Stimulated activated CD8-positive, alpha-beta memory T cell treated with anti-CD3 and anti-CD28 coated beads, Interleukin-7, amount 100 ng/mL, for 24 hours (primary cell): ENCODE data around the gene SKOR1.
A peak's percentile ranks its signal among the peaks of the same experiment; 100 is the strongest.

Experiments
- DNase-seq: peaks from one replicate; pipeline ENCODE4 v3.0.0-alpha.2; 2020; ENCODE audit warnings: low read depth

The SKOR1 gene

DNA sequence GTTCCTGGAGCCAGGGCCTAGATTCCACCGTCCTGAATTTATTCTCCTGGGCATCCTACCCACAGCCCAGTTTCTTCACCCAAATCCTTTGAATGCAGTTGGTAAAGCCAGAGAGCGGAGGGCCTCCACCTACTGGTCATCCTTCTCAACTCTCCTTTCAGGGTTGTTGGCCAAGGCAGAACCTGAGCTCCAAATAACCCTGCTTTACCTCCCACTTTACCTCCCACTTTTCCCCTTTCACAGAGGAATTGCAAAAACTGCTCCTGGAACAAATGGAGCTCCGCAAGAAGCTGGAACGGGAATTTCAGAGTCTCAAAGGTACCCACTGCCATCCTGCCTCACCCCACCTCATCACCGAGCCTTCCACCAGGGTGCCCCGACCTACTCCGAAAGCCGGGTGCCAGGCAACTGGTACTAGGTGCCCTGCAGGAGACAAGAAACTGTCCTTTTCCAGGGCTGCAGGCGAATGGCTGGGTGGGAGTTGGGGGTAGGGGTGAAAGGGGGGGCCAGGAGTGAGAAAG lies 6.8 kb downstream of the SKOR1 start:
- DNase-seq = no peak

DNA sequence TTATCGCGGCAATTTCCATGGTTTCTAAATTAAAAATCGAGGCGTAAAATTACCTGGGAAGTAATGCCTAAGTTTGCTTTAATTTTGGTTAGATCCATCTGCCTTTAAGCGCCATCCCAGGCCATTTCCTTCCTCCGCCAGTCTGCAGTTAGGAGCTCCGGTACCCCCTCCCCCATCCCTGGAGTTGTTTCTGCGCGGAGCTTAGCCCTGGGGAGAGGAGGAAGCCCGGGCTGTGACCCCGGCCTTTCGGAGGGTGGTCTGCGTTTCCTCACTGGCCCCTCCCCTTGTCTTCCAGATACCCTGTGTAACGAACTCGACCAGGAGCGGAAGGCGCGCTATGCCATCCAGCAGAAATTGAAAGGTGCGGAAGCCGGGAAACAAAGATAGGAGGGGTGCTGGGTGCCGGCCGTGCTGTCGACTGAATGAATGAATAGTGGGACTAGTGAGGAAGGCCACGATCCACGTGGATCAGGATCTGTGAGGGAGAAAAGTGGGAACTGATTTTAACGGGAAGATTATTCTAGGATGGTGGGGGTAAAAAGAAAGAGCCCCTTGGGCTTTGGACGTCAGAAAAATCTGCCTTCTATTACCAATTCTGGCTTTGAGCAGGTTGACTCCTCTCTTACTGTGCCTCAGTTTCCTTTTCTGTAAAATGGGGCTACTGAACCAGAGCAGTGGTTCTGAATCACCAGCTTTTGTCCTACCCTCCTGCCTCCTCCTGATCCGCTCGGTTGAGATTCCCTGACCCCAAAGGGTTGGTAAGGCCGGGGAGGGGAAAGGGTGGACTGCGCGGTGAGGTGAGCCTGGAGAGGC lies 7.8 kb downstream of the SKOR1 start:
- no peak for DNase-seq

DNA sequence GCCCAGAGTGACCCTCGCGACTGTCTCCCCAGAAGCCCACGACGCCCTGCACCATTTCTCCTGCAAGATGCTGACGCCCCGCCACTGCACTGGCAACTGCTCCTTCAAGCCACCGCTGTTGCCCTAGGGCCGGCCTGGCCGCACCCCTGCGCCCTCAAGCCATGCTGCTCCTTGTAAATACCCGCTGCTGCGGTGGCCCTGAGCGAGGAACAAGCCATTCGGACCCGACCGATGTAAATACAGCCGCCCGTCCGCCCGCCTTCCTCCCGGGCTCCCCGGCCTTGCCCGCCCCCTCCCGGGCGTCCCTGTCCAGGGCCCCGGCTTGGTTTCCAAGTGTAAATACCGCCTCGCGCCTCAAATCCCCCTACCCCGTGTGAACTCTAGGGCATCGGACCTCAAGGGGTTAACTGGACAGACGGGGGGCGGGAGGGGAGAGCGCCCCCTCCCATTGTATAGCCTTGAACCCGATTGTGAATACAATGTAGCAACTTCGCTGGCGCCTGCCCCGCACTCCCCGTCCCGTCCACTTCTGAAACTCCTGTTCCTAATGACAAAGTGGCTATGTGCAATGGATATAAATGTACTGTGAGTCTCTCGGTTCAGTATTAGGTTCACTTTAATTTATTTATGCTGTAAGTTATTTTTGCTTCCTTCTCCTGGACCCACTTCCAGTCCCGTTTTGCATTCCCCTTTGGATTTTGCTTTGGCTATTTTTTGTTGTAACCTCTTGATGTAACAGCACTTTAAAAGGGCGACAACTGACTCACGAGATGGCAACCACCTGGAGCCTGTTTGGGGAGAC lies 8.6 kb downstream of the SKOR1 start:
- no peak for DNase-seq

DNA sequence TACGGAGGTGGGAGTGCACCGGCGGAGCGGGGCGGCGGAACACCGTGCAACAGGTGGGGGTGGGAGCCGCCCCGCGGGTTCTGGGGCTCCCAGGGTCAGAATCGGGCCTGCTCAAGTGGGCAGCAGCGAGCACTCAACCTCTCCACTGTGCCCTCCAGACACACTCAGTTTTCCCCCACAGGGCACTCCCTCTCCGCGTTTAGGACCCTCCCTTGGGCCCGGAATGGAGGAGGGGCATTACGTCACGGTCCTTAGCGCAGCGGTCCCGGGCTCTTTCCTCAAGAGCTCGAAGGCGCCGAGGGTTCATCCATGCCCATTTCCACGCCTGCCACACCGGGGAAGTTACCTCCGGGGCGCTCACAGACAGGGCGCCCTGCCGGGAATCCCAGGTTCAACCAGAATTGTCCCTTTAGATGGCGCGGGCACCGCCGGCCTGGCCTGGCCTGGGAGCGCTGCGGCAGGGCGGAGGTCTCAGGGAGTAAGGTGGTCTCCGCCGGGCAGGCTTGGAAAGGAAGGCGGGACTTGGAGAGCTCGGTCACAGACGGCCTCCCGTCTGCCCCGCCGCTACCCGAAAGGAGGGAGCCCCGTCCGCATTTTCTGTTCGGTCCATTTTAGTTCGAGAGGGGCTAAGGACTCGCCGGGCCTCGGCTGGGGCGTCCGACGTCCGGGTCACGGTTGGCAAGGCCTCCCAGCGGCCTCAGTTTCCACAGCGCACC lies 9.4 kb downstream of the SKOR1 start:
- DNase-seq = no peak

DNA sequence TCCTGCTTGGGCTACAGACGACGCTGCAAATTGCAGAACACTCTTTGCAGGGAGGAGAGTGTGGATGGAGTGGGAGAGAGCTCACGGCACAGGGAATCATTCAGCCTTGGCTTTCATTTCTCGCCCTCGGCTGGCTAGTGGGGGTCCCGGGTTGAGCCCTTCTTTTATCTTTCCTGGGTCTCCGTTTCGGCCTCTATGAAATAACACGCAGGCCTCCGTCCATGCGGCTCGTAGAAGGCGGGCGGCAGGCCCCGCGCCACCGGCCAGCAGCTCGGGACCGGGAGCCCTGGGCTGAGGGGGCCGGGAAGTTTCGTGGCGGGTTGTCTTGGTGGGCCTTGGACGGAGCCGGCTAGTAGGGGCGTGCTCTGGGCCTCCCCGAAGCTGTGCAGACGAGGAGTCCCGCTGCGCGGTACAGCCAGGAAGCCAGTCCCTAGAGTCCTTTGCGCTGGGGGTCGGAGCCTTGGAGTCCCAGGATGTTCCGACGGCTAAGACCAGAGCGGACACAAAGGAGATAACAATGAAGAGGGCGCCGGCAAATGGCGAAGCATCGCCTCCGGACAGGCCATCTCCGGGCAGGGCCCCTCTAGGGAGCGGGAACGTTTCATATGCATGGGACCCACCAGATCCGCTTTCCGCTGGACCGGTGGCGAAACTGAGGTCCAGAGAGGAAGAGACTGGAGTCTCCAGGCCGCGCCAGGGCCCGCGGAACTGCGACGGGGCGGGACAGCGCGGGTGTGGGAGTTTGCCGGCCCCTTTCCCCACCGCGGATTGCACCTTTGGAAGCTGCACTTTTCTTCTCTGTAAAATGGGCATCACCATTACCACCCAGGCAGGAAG lies 10.2 kb downstream of the SKOR1 start:
- DNase-seq = no peak

DNA sequence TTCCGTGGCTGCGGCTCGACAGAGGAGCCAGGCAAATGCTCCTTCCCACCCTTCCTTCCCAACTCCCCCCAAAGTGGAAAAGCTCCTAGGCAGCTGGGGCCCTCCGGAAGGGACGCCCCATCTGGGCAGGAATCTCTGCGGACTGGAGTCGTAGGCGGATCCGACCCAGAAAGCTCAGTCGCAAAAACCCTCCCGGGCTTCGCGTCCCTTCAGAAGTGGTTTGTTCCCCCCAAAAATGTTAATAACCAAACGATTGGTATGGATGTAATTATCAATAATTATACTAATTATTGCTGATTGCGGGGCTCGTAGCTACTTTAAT lies 10.8 kb downstream of the SKOR1 start:
- no peak for DNase-seq

DNA sequence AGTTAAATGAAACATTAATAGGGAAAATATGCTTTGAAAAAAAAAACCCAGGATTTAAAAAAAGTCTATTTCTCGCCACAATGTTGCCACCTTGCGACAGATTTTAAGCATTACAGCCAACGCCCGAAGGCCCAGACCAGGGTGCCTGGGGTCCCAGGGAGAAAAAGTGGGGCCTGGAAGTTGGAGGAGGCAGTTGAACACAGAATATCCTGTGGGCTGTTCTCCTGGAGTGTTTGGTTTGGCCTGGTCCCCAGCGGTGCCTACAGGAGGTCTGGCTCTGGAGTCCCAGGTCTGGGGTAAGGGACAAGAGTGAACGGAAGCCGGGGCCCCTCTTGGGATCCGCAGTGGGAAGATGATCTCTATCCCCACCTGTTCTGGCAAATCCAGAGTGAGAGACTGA lies 11.2 kb downstream of the SKOR1 start:
- DNase-seq = no peak

DNA sequence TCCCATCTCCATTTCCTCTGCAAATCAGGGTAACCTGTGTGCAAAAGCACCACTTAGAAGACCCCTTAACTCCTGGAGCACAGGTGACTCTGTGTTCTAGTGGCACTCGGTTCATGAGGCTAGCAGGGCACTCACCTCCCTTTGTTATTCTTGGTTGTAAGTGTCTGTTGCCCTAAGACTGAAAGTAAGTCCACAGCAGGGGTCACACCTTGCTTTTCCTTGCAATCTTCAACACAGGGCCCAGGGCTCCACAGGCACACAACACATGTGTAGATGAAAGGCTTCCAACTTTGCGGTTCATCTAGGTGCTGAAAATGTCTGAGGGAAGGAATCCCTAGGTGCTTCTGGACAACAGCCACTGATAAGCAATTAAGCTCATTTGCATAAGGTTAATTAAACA lies 11.6 kb downstream of the SKOR1 start:
- DNase-seq = no peak

DNA sequence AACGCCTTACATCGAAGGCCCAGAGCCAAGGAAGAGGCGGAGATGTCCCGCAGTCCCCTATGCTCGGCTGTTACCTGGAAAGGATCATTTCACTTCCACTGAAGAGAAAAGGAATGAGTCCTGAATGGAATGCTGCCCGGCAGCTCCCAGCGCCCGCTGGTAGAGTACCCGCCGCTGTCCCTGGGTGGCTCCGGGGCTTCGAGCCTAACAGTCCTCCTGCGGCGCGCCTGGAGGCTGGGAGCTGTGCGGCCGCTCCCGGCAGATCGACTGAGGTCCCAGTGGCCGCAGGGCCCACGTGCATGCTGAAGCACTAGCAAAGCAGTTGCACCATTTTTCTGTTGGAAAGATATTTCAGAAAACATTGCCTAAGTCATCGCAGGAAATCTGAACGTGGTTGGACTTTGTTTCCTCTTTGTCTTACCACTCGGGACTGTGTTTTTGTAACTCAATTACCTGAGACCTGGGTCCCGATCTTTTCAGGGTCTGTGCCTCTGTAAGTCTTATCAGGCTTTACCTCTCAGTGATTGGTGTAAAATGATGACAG lies 13.6 kb downstream of the SKOR1 start:
- DNase-seq = no peak

DNA sequence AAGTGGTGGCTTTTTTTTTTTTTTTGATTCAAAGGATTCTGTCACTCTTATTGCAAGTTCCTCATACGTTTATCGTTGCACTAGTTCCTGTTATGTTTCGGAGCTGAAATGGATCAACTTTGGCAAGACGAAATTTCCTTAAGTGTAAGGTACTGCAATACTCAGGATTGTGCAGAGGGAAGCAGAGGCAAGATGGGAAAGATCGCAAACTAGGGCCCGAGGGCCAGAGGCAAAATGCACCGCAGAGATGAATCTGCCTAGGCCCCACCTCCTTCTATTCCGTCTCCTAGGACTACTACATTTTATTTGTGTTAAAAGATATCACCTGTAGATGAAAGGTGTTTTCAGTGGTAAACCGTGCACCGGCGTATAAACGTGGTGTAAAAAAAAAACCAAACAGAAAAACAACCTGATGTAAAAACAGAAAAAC lies 14.2 kb downstream of the SKOR1 start:
- DNase-seq = no peak

DNA sequence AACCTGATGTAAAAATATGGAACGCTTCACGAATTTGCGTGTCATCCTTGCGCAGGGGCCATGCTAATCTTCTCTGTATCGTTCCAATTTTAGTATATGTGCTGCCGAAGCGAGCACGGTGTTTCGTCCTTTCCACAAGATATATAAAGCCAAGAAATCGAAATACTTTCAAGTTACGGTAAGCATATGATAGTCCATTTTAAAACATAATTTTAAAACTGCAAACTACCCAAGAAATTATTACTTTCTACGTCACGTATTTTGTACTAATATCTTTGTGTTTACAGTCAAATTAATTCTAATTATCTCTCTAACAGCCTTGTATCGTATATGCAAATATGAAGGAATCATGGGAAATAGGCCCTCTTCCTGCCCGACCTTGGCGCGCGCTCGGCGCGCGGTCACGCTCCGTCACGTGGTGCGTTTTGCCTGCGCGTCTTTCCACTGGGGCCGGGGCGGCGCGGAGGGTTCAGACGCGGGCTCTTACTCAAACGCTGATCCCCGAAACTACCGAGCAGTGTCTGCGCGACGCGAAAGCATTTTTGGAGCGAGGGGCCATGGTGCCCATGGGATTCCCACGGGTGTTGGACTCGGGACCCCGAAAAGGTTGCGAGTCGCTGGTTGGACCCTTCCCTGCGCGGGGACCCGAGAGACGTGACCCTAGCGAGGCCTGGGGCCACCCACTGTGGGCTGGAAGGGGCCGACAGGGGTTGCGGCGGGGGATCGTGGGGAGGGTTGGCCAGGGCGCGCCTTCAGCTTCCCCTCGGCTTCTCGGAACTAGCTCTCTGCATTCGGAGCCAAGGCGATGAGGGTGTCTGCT lies 14.8 kb downstream of the SKOR1 start, which contains the start of gene RNU6-1:
Gene RNU6-1 (minus strand): TSS at position 117 of the 820 bp plus-strand sequence.
- peak; percentile 87 for DNase-seq

DNA sequence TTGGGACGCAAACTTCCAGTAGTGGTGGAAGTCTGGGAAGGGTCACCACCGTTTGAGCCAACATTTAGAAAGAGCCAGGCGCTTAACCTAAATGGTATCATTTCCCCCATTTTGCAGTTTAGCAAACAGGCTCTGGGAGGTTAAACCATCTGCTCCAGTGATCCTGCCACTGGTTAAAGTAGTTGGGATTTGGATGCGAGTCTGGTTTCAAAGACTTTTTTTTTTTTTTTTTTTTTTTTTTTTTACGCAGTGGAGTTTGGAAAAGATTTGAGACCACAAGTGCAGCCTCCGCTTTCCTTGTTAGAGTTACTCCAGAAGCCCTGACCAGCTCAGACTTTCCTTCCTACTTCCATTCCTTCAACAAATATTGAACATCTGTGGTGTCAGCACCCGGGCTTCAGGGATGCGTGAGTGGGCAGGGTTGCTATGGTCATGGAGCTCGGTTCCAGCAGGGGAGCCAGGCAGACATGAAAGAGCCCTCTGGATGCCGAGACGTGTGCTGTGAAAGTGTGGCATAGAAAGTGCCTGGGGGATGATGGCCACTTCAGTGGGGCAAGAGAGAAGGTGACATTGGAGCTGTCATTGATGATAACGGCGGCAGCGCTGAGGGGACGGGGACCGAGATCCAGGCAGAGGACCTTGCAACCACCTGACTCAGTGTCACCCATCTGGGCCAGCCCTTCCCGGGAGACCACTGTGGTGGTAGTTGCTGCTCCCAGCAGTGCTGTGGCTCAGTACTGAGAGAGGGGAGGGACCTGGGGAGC lies 15.6 kb downstream of the SKOR1 start:
- no peak for DNase-seq

DNA sequence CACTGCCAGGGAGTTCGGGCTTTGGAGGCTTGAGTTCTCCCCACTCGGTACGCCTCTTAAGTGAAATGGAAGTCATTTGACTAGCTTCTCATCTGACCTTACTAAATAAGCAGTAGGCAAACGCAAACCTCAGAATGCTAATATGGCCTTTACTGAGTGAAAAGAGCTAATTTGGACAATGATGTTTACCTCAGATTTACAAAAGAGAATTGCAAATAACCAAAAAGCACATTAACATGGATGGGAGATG lies 16.1 kb downstream of the SKOR1 start:
- no peak for DNase-seq

DNA sequence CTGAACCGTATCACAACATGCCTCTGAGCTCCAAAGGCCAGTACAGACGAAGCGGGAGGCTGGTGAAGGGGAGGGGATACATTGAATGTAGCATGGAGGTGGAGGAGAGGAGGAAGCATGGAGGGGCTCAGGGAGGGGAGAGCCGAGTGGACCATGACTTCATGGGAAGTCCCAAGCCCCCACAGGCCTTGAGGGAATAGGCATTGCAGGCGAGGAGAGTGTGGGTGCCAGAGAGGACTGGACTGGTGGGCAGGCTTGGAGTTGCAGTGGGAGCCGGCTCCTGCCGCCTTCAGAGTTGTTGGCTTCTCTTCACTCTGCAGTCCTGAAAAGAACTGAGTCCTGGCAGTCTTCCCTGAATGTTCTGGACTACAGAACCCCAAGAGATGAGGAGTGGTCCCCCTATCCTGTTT lies 17.8 kb downstream of the SKOR1 start:
- no peak for DNase-seq

DNA sequence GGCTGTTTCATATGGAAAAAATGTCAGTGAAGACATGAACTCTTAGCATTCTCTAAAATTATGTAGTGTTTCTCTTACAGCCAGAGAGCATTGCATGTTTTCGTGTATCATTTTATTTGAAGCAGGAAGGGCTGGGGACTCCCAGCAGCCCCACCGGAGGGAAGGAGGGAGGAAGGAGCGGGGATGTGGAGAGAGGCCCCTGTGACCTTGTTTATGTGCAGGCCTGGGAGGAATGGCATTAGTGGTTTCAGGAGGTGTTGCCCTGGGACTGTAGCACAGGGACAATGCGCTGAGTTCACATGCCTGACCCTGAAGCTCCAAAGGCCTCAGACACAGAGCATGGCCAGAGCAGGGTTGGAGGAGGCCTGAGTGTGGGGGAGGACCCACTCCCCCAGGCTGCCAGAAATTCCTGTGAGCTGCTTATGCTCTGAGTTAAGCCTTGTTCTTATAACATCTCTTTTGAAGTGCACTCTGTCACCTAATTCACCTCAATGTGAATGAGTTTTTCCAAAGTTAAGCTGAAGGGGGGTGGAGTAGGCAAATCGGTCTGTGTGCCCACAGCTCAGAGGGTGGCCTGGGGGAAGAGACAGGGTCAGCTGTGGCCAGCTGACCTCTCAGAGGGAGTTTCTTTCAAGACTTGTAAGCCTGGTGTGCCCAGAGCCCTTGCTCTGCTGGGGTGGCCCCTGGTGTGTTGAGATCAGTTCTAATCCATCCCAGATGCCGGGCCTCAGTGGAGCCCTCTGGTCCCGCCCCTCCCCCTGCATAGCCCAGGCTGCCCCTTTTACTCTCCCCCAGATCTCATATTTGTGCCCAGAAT lies 18.5 kb downstream of the SKOR1 start:
- DNase-seq = no peak

DNA sequence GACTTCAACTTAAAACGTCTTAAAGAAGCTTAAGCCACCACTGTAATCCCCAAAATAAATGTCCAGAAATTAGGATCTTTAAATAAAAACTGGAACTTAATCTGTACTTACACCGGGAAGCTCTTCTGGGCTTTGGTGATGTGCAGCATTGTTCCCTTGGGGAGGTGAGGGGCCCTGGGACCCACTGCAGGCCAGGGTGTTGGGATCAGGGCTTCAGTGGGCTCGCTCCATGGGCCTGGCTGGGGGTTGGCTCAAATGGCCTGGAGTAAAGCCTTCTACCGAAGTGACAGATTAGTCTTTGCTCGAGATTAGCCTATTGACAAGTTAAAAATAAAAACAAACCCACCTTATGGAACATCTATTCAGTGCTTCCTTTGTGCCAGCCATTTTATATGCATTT lies 20.7 kb downstream of the SKOR1 start:
- no peak for DNase-seq

DNA sequence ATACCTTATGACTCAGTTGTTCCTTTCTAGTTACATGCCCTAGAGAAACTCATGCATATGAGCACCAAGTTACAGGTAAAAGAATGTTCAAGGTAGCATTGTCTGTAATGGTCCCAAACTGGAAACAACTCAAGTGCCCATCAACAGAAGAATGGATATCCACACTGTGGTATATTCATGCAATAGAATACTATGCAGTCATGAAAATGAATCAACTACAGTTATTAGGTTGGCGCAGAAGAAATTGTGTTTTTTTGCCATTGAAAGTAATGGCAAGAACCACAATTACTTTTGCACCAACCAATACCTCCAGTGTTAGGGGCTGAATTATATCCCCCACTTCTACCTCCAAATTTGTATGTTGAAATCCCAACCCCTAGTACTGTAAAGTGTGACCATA lies 24.2 kb downstream of the SKOR1 start:
- DNase-seq = no peak

DNA sequence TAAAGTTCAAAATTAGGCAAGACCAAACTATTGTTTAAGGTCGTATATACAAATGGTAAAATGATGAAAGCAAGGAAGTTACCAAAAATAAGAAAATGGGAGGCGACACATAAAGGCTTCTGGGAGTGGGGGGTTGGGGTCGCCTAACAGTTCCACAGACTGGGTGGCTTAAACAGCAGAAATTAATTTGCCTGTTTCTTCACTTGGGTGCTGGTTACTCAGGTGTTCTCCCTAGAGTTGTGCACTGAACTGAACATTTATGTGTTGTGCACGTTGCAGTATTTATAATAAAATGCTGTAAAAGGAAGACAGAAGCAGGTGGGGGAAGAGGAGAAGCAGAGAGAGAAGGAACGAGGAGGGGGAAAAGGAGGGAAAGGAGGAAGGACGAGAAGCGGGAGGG lies 25.0 kb downstream of the SKOR1 start:
- no peak for DNase-seq

DNA sequence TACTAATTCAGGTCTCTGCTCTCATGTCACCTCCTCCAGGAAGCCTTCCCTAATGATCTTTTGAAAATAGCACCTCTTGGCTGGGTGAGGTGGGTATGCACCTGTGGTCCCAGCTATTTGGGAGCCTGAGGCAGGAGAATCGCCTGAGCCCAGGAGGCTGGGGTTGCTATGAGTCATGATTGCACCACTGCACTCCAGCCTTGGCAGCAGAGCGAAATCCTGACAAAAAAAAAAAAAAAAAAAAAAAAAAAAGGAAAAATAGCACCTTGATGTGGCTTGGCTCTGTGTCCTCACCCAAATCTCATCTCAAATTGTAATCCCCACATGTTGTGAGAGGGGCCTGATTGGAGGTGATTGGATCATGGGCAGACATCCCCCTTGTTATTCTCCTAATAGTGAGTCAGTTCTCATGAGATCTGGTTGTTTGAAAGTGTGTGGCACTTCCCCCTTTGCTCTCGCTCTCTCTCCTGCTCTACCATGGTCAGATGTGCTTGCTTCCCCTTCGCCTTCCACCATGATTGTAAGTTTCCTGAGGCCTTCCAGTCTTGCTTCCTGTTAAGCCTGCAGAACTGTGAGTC lies 25.8 kb downstream of the SKOR1 start:
- DNase-seq = no peak
